Cardiac muscle cell (in vitro differentiated cells and primary cell): ENCODE results near the gene NANOS3. TPM values are rescaled to one million over a fixed set of nuclear protein-coding genes. Genes with fewer than 3 reads are reported as not detected.

Experiments used
- DNase-seq, 2 donors: peaks; one replicate each; pipeline versions ENCODE4 v3.0.0 to v3.0.0-alpha.2; 2010 to 2017; ENCODE audit warnings: low read depth in 1 of 2, low spot score in 1 of 2
- H3K27ac ChIP-seq: fragments of 200-600 bp; sonication (generic); 2 replicates; pipeline ENCODE4 v1.5.1; 2016
- H3K27me3 ChIP-seq: fragments of 200-600 bp; sonication (generic); 2 replicates; pipeline ENCODE4 v1.6.0; 2016; ENCODE audit warnings: control low read depth
- H3K36me3 ChIP-seq: fragments of 200-600 bp; sonication (generic); 2 replicates; pipeline ENCODE4 v1.5.1; 2016; ENCODE audit warnings: control low read depth
- H3K4me1 ChIP-seq: fragments of 200-600 bp; sonication (generic); 2 replicates; pipeline ENCODE4 v1.8.1; 2017; ENCODE audit warnings: low read depth, mild to moderate bottlenecking, mixed run types
- H3K4me3 ChIP-seq: fragments of 200-600 bp; sonication (generic); 2 replicates; pipeline ENCODE4 v1.5.1; 2016; ENCODE audit warnings: mild to moderate bottlenecking
- H3K9me3 ChIP-seq: fragments of 200-600 bp; sonication (generic); 2 replicates; pipeline ENCODE4 v1.5.1; 2017; ENCODE audit warnings: low read depth, mild to moderate bottlenecking, control low read depth
- polyA plus RNA-seq: library from polyadenylated mRNA; unstranded; fragments of >200 nt; fragmentation: Nextera tagmentation; extraction: Ambion mirVana; gene quantifications from 2 replicates; pipeline ENCODE4 v1.2.1, GENCODE V29; 2016
- total RNA-seq: library from RNA; depleted of rRNA; stranded (reverse); fragments of >200 nt; gene quantifications from 2 replicates; pipeline ENCODE4 v1.2.3, GENCODE V29; 2016
- TF ChIP-seq, protein P1 (sequence below): IDR thresholded peaks from 2 replicates; pipeline ENCODE4 v1.5.1; 2012; ENCODE audit warnings: low read depth, mild to moderate bottlenecking, low read length

The NANOS3 gene
- total and polyA plus RNA-seq, 2 experiments from 2014 or later, result 0.86 to 2.0 TPM

DNA sequence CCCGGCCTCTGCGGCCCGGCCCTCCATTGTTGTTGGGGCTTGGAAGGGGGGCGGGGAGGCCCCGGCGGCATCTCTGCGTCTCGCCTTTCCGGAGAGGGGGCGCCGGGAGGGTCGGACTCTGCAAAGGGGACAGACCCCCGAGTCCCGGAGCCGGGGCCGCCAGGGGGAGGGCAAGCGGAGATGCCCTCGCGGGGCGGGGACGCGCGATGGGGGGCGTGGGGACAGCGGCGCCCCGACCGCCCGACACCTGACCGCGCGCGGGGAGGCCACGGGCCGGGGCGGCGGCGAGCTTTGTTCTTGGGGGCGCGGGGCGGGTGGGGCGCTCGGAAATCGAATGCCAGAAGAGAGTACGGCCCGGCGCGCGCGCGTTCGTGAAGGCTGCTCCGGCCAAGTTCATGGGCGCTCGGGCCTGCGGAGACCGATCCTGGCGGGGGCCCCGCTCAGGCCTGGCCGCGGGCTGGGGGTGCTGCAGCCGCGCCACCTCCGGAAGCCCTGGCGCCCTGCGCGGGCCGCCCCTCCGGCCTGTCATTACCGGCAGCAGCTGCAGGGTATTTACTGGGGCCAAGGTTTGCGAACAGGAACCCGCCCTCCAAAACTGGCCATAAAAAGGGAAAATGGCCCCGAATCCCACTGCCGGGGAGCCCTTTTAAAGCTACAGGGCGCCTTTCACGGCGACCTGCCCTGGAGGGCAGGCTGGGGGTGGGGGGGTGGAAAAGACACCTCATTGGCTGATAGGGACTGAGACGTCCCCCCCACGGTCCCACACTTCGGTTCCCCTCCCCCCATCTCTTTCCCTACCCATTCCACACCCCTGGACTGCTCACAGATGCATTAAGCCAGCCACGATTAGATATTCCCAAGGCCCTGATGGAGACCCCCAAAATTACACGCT, 11.1 kb upstream of the NANOS3 start:
- TF ChIP-seq, protein P1, sequence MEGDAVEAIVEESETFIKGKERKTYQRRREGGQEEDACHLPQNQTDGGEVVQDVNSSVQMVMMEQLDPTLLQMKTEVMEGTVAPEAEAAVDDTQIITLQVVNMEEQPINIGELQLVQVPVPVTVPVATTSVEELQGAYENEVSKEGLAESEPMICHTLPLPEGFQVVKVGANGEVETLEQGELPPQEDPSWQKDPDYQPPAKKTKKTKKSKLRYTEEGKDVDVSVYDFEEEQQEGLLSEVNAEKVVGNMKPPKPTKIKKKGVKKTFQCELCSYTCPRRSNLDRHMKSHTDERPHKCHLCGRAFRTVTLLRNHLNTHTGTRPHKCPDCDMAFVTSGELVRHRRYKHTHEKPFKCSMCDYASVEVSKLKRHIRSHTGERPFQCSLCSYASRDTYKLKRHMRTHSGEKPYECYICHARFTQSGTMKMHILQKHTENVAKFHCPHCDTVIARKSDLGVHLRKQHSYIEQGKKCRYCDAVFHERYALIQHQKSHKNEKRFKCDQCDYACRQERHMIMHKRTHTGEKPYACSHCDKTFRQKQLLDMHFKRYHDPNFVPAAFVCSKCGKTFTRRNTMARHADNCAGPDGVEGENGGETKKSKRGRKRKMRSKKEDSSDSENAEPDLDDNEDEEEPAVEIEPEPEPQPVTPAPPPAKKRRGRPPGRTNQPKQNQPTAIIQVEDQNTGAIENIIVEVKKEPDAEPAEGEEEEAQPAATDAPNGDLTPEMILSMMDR, result no peak
- Histone ChIP-seq H3K4me1 (peaks cover 4% of the 10 kb centered on the region), H3K9me3 (no peaks in the 10 kb centered on the region), H3K4me3 (peak overlapping the region; percentile 96), H3K27me3 (peaks cover 28% of the 10 kb centered on the region), H3K27ac (no peak overlapping the region), H3K36me3 (no peaks in the 10 kb centered on the region)
- peak; percentile 10 to 39 for DNase-seq

- Histone ChIP-seq H3K36me3 (no peaks in the 10 kb centered on the region), H3K27ac (no peak overlapping the region), H3K27me3 (peaks cover 28% of the 10 kb centered on the region), H3K4me1 (peaks cover 4% of the 10 kb centered on the region), H3K9me3 (no peaks in the 10 kb centered on the region), H3K4me3 (peak overlapping the region; percentile 96)
- DNase-seq, result no peak
- TF ChIP-seq, protein P1, result no peak
These were observed 10.4 kb upstream of the NANOS3 start for GRCh38 chr19:13866463-13867046.

- Histone ChIP-seq H3K4me3 (no peak overlapping the region), H3K27me3 (peaks cover 28% of the 10 kb centered on the region), H3K27ac (no peak overlapping the region), H3K36me3 (no peaks in the 10 kb centered on the region), H3K4me1 (no peaks in the 10 kb centered on the region), H3K9me3 (no peaks in the 10 kb centered on the region)
- DNase-seq, result no peak
- TF ChIP-seq, protein P1, result no peak
These were observed 8.3 kb upstream of the NANOS3 start for GRCh38 chr19:13868663-13869062.

- TF ChIP-seq, protein P1, result no peak
- H3K9me3 ChIP-seq, result no peaks in the 10 kb centered on the region
- H3K36me3 ChIP-seq, result no peaks in the 10 kb centered on the region
- no peak for DNase-seq
- no peaks in the 10 kb centered on the region for H3K4me1 ChIP-seq
- H3K4me3 ChIP-seq, result no peak overlapping the region
- H3K27me3 ChIP-seq, result peaks cover 28% of the 10 kb centered on the region
- no peak overlapping the region for H3K27ac ChIP-seq
These were observed 7.7 kb upstream of the NANOS3 start for GRCh38 chr19:13869281-13869680.

- Histone ChIP-seq H3K27ac (no peak overlapping the region), H3K4me1 (no peaks in the 10 kb centered on the region), H3K4me3 (no peak overlapping the region), H3K27me3 (peaks cover 32% of the 10 kb centered on the region), H3K36me3 (no peaks in the 10 kb centered on the region), H3K9me3 (no peaks in the 10 kb centered on the region)
- TF ChIP-seq, protein P1, result no peak
- no peak for DNase-seq
These were observed 6.1 kb upstream of the NANOS3 start for GRCh38 chr19:13870873-13871272.
